ENCODE data around the gene HIPK2. TPM values are rescaled to one million over a fixed set of nuclear protein-coding genes. Genes with fewer than 3 reads are reported as not detected.

HIPK2 gene
- total and polyA plus RNA-seq, 2 donors (not counting 3 experiments of a cell fraction or from before 2014, with no cell fraction given): 9.0 to 43.8 TPM

GRCh38 chr7:139732471-139733167, 45.2 kb downstream of the HIPK2 start:
- Histone ChIP-seq H3K9me1 (replicated peaks; ENCODE audit: control insufficient read depth, extremely low read depth, insufficient read depth, low read length) (no peaks in the 10 kb centered on the region), H4K20me1 (replicated peaks; ENCODE audit: control insufficient read depth, extremely low read depth, insufficient read depth, low read length) (no peaks in the 10 kb centered on the region), H3K27ac (ENCODE audit: insufficient read depth, low read depth, low read length) (peak overlapping the region; percentile 87), H3K36me3 (ENCODE audit: control insufficient read depth in 2 of 2, extremely low read depth in 1 of 2, insufficient read depth in 2 of 2, low read length in 2 of 2) (no peaks in the 10 kb centered on the region), H2AFZ (ENCODE audit: low read depth, low read length) (no peak overlapping the region), H3K9me3 (replicated peaks; ENCODE audit: control insufficient read depth, insufficient read depth, low read length) (no peaks in the 10 kb centered on the region), H3K79me2 (ENCODE audit: control insufficient read depth, insufficient read depth, low read length) (peaks cover 78% of the 10 kb centered on the region), H3K4me1 (ENCODE audit: control insufficient read depth, extremely low read depth, insufficient read depth, low read length) (peaks cover 53% of the 10 kb centered on the region), H3K27me3 (ENCODE audit: control insufficient read depth in 2 of 2, insufficient read depth in 2 of 2, low read length in 2 of 2) (no peaks in the 10 kb centered on the region), H3K4me2 (ENCODE audit: insufficient read depth, low read length) (peak overlapping the region; percentile 91), H3K4me3 (replicated peaks in 1 of 3; ENCODE audit: insufficient read depth in 1 of 3, low read depth in 1 of 3, low read length in 3 of 3) (no peak overlapping the region), H3K9ac (replicated peaks; ENCODE audit: extremely low read depth, insufficient read depth, low read length) (peak overlapping the region; percentile 81)
- BruUV-seq (replicated peaks): no TSS peak
- intact Hi-C loops (cut with micrococcal nuclease) (loop anchor here (1.0 to 2.0 kb wide), 2 partner anchors 31 to 44 kb away; partner anchors contain the start of gene HIPK2), dilution Hi-C loops (cut with MboI; ENCODE audit: extremely low pct_ligation_motif_present, low sequenced_read_pairs) (no loop called here)
- no peak for TF ChIP-seq JUN (IDR thresholded peaks at IDR 0.05; ENCODE audit: borderline replicate concordance, insufficient read depth, insufficient read length, low read depth)
- TF ChIP-seq GATA2 (IDR thresholded peaks at IDR 0.05; ENCODE audit: insufficient read depth, insufficient read length, low read depth, low read length): peak; percentile 5
- ChIA-PET CTCF (interaction anchor here (0.6 to 2.3 kb wide), 8 partner anchors 8 to 270 kb away, joined by 3 to 15 read pairs (median 3); partner anchors contain the start of gene HIPK2), POLR2A (interaction anchor here (0.5 kb wide), 1 partner anchor 40 kb away, joined by 5 read pairs; no protein-coding TSS in a partner anchor)
- FAIRE-seq (no peak), DNase-seq (ENCODE audit: low read depth, low spot score) (no peak)

- peak; percentile 87 for FAIRE-seq
Measured at GRCh38 chr7:139731802-139732470, 45.9 kb downstream of the HIPK2 start.

More at GRCh38 chr7:139731802-139732470, 45.9 kb downstream of the HIPK2 start:
- TF ChIP-seq GATA2 (IDR thresholded peaks at IDR 0.05; ENCODE audit: insufficient read depth, insufficient read length, low read depth, low read length) (peak; percentile 28), FOS (IDR thresholded peaks at IDR 0.05; ENCODE audit: borderline replicate concordance, insufficient read depth, low read length) (peak; percentile 73), POLR2AphosphoS5 (IDR thresholded peaks at IDR 0.05; ENCODE audit: insufficient read depth, low read depth, low read length) (peak; percentile 81), MYC (IDR thresholded peaks at IDR 0.05; ENCODE audit: low read depth, low read length) (no peak), JUN (IDR thresholded peaks at IDR 0.05; ENCODE audit: borderline replicate concordance, insufficient read depth, insufficient read length, low read depth) (peak; percentile 67)
- Histone ChIP-seq H4K20me1 (replicated peaks; ENCODE audit: control insufficient read depth, extremely low read depth, insufficient read depth, low read length) (no peaks in the 10 kb centered on the region), H3K9me3 (replicated peaks; ENCODE audit: control insufficient read depth, insufficient read depth, low read length) (no peaks in the 10 kb centered on the region), H3K4me2 (ENCODE audit: insufficient read depth, low read length) (peak overlapping the region; percentile 91), H3K27ac (ENCODE audit: insufficient read depth, low read depth, low read length) (peak overlapping the region; percentile 87), H3K27me3 (ENCODE audit: control insufficient read depth in 2 of 2, insufficient read depth in 2 of 2, low read length in 2 of 2) (no peaks in the 10 kb centered on the region), H3K9ac (replicated peaks; ENCODE audit: extremely low read depth, insufficient read depth, low read length) (peak overlapping the region; percentile 81), H3K9me1 (replicated peaks; ENCODE audit: control insufficient read depth, extremely low read depth, insufficient read depth, low read length) (no peaks in the 10 kb centered on the region), H3K4me3 (replicated peaks in 1 of 3; ENCODE audit: insufficient read depth in 1 of 3, low read depth in 1 of 3, low read length in 3 of 3) (peak overlapping the region in 1 of 3 experiments; percentile 50), H3K36me3 (ENCODE audit: control insufficient read depth in 2 of 2, extremely low read depth in 1 of 2, insufficient read depth in 2 of 2, low read length in 2 of 2) (no peaks in the 10 kb centered on the region), H3K4me1 (ENCODE audit: control insufficient read depth, extremely low read depth, insufficient read depth, low read length) (peaks cover 53% of the 10 kb centered on the region), H2AFZ (ENCODE audit: low read depth, low read length) (no peak overlapping the region), H3K79me2 (ENCODE audit: control insufficient read depth, insufficient read depth, low read length) (peaks cover 83% of the 10 kb centered on the region)
- no TSS peak for BruUV-seq (replicated peaks)
- peak; percentile 81 for DNase-seq (ENCODE audit: low read depth, low spot score)
- ChIA-PET CTCF (interaction anchor here (0.6 to 2.3 kb wide), 8 partner anchors 9 to 271 kb away, joined by 3 to 15 read pairs (median 3); partner anchors contain the start of gene HIPK2), POLR2A (interaction anchor here (0.5 kb wide), 1 partner anchor 41 kb away, joined by 5 read pairs; no protein-coding TSS in a partner anchor)
- intact Hi-C loops (cut with micrococcal nuclease) (loop anchor here (1.0 to 2.0 kb wide), 4 partner anchors 12 to 52 kb away; partner anchors contain the start of gene HIPK2), dilution Hi-C loops (cut with MboI; ENCODE audit: extremely low pct_ligation_motif_present, low sequenced_read_pairs) (no loop called here)

Measured in endothelial cell of umbilical vein (primary cell).